Activated T-cell treated with anti-CD3 and anti-CD28 coated beads, Interleukin-2, amount 50 U/mL, for 24 hours (primary cell): Measurements from ENCODE around the gene FANCI.

Source experiments
- DNase-seq: peaks from one replicate; pipeline ENCODE4 v3.0.0-alpha.2; 2020
- H3K27ac Mint-ChIP-seq: 2 replicates; pipeline ENCODE4 v1.8.0; 2020; ENCODE audit warnings: mild to moderate bottlenecking, mixed read lengths
- H3K27me3 Mint-ChIP-seq: 2 replicates; pipeline ENCODE4 v1.8.0; 2020; ENCODE audit warnings: mixed read lengths
- H3K36me3 Mint-ChIP-seq: 2 replicates; pipeline ENCODE4 v1.8.0; 2020; ENCODE audit warnings: low read depth, mixed read lengths
- H3K4me1 Mint-ChIP-seq: 2 replicates; pipeline ENCODE4 v1.8.0; 2020; ENCODE audit warnings: low read depth, mixed read lengths
- H3K4me3 Mint-ChIP-seq: 2 replicates; pipeline ENCODE4 v1.8.0; 2020; ENCODE audit warnings: mild to moderate bottlenecking, moderate library complexity, mixed read lengths
- H3K9me3 Mint-ChIP-seq: 2 replicates; pipeline ENCODE4 v1.8.0; 2020; ENCODE audit warnings: mixed read lengths

The FANCI gene

GRCh38 chr15:89327113-89327512 lies 83.3 kb downstream of the FANCI start:
- Mint-ChIP-seq H3K36me3 (peaks cover 99% of the 10 kb centered on the region), H3K4me3 (no peak overlapping the region), H3K27me3 (no peaks in the 10 kb centered on the region), H3K4me1 (peaks cover 37% of the 10 kb centered on the region), H3K27ac (peak overlapping the region; percentile 24), H3K9me3 (no peaks in the 10 kb centered on the region)
- no peak for DNase-seq

GRCh38 chr15:89328398-89329254 lies 84.8 kb downstream of the FANCI start:
- no peak for DNase-seq
- H3K4me3 Mint-ChIP-seq, result no peak overlapping the region
- peaks cover 92% of the 10 kb centered on the region for H3K36me3 Mint-ChIP-seq
- no peaks in the 10 kb centered on the region for H3K27me3 Mint-ChIP-seq
- no peaks in the 10 kb centered on the region for H3K9me3 Mint-ChIP-seq
- peak overlapping the region; percentile 82 for H3K27ac Mint-ChIP-seq
- H3K4me1 Mint-ChIP-seq, result peaks cover 46% of the 10 kb centered on the region

- Mint-ChIP-seq H3K4me3 (peak overlapping the region; percentile 75), H3K4me1 (peaks cover 48% of the 10 kb centered on the region), H3K36me3 (peaks cover 89% of the 10 kb centered on the region), H3K27me3 (no peaks in the 10 kb centered on the region), H3K27ac (peak overlapping the region; percentile 82), H3K9me3 (no peaks in the 10 kb centered on the region)
- DNase-seq, result no peak
Measured at GRCh38 chr15:89329329-89330084, 85.7 kb downstream of the FANCI start.

DNA sequence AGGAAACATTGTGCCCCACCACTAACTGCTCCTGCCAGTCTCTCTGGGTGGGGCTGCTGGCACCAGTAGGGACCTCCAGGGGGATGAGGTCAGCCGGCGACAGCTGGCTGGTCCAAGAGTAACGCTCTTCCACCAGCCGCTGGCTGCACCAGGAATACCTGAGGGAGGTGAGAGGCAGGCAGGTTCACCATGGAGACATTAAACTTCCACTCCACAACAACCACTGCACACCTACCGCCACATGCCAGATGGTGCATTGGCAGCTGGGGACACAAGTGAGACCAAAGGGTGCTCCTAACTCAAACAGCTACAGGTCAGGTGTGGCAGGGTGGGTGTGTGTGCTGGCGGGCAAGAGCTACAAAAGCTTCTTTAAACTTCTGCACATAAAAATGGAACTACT lies 86.3 kb downstream of the FANCI start:
- H3K4me1 Mint-ChIP-seq, result peaks cover 49% of the 10 kb centered on the region
- peak overlapping the region; percentile 82 for H3K27ac Mint-ChIP-seq
- H3K9me3 Mint-ChIP-seq, result no peaks in the 10 kb centered on the region
- H3K27me3 Mint-ChIP-seq, result no peaks in the 10 kb centered on the region
- peak overlapping the region; percentile 75 for H3K4me3 Mint-ChIP-seq
- peaks cover 82% of the 10 kb centered on the region for H3K36me3 Mint-ChIP-seq
- DNase-seq, result no peak

DNA sequence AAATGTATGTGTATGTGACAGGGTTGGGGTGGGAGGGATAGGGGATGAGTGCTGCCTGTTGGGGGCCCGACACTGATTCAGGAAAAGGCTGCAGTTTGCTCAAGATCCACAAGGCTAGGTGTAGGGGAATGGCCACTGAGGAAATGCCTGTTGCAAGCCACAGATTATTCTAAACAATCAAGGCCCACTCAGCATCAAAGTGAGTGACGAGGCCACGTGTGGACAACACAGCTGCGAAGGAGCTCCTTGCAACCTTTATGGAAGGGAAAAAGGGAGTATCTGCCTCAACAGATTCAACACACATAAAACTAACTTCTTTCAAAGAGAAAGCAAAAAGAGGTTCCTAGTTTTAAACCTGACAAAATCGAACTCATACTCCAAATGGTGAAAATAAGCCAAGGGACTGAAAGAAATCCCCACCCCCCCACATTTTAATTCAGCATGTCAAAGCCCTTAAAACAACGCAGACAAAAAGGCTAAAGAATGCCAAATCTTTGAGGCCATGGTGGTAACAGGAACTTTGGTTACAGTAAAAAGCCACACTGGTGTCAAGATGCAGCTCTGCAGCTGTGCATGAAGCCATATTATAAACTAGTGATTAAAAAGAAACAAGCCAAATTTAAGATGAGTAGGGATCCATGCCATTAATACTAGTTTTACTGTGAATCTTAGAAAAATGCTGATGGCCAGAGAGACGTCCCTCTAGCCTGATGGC lies 87.3 kb downstream of the FANCI start:
- Mint-ChIP-seq H3K9me3 (no peaks in the 10 kb centered on the region), H3K27me3 (no peaks in the 10 kb centered on the region), H3K4me3 (peak overlapping the region; percentile 75), H3K4me1 (peaks cover 57% of the 10 kb centered on the region), H3K36me3 (peaks cover 73% of the 10 kb centered on the region), H3K27ac (peak overlapping the region; percentile 82)
- DNase-seq, result no peak

DNA sequence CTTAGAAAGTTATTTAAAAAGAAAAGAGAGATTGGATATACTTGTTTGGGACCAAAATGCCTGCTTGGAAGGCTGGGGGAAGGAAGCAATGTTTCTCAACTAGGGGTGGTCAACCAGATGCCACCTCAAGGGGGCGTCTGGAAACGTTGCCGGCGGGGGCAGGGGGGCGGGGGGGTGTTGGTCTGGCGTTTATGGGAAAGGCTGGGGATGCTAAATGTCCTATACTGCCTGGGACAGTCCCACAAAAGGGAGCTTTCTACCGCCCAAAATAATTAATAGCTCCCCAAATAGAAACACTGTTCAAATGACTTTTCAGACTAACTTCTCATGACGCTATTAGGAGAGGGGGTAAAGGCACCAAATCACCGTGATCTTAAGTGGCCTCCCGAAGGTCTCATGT lies 88.7 kb downstream of the FANCI start:
- no peak for DNase-seq
- Mint-ChIP-seq H3K27me3 (no peaks in the 10 kb centered on the region), H3K4me1 (peaks cover 67% of the 10 kb centered on the region), H3K36me3 (peaks cover 59% of the 10 kb centered on the region), H3K4me3 (peak overlapping the region; percentile 75), H3K27ac (peak overlapping the region; percentile 82), H3K9me3 (no peaks in the 10 kb centered on the region)

GRCh38 chr15:89333011-89333860 lies 89.5 kb downstream of the FANCI start:
- Mint-ChIP-seq H3K4me1 (peaks cover 70% of the 10 kb centered on the region), H3K4me3 (peak overlapping the region; percentile 85)

GRCh38 chr15:89333959-89334509 lies 90.3 kb downstream of the FANCI start:
- peaks cover 45% of the 10 kb centered on the region for H3K36me3 Mint-ChIP-seq
- H3K27ac Mint-ChIP-seq, result peak overlapping the region; percentile 84
- H3K9me3 Mint-ChIP-seq, result no peaks in the 10 kb centered on the region
- H3K4me3 Mint-ChIP-seq, result peak overlapping the region; percentile 85
- DNase-seq, result no peak
- no peaks in the 10 kb centered on the region for H3K27me3 Mint-ChIP-seq
- peaks cover 69% of the 10 kb centered on the region for H3K4me1 Mint-ChIP-seq

More at GRCh38 chr15:89333011-89333860, 89.5 kb downstream of the FANCI start:
- Mint-ChIP-seq H3K36me3 (peaks cover 53% of the 10 kb centered on the region), H3K27ac (peak overlapping the region; percentile 84), H3K9me3 (no peaks in the 10 kb centered on the region), H3K27me3 (no peaks in the 10 kb centered on the region)
- no peak for DNase-seq

GRCh38 chr15:89334510-89335297 lies 90.9 kb downstream of the FANCI start, which contains the start of gene POLG:
Gene POLG (minus strand): TSS chr15:89334824. CDS start chr15:89333754, 1,070 bp downstream.
- peak; percentile 100 for DNase-seq
- Mint-ChIP-seq H3K36me3 (peaks cover 38% of the 10 kb centered on the region), H3K4me1 (peaks cover 63% of the 10 kb centered on the region), H3K4me3 (peak within 1 kb of the TSS; percentile 85), H3K9me3 (no peaks in the 10 kb centered on the region), H3K27ac (peak within 1 kb of the TSS; percentile 97), H3K27me3 (no peaks in the 10 kb centered on the region)

DNA sequence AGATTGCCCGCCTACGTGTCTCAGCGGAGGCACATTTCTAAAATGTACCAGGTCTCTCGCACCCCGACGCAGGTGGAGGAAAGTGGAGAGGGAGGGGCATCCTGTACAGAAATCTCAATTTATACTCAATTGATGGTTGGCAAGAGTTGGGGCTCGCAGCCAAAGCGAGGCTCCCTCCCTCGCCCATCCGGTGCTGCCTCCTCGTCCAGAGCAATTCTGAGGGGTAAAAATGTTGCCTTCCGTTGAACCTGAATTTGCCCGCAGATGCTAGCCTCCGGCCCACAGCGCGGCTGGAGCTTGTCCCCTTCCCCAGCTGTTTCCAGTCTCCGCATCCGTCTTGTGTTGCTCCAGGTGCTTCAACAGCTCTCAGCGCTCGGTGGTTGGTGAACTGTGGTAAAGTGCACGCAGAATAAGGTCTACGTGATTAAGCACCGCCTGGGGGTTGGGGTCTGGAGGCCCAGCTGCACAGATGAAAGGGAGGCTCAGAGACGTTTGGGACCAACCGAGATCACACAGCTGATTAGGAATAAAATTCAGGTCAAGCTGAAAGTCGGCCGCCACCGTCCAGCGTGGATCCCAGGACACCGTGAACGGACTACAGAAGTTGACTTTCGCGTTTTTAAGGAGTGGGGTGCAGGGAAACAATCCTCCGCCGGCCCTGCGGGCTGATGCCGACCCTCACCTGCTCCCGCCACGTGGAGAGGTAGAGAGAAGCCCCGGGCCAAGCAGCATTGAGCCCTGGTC lies 91.7 kb downstream of the FANCI start:
- H3K4me1 Mint-ChIP-seq, result peaks cover 55% of the 10 kb centered on the region
- H3K4me3 Mint-ChIP-seq, result peak overlapping the region; percentile 80
- no peaks in the 10 kb centered on the region for H3K9me3 Mint-ChIP-seq
- H3K27me3 Mint-ChIP-seq, result no peaks in the 10 kb centered on the region
- no peak for DNase-seq
- peak overlapping the region; percentile 97 for H3K27ac Mint-ChIP-seq
- peaks cover 30% of the 10 kb centered on the region for H3K36me3 Mint-ChIP-seq

GRCh38 chr15:89338036-89338435 lies 94.3 kb downstream of the FANCI start:
- Mint-ChIP-seq H3K9me3 (no peaks in the 10 kb centered on the region), H3K4me1 (peaks cover 30% of the 10 kb centered on the region), H3K4me3 (no peak overlapping the region), H3K27ac (no peak overlapping the region), H3K36me3 (peaks cover 5% of the 10 kb centered on the region), H3K27me3 (no peaks in the 10 kb centered on the region)
- DNase-seq, result no peak

DNA sequence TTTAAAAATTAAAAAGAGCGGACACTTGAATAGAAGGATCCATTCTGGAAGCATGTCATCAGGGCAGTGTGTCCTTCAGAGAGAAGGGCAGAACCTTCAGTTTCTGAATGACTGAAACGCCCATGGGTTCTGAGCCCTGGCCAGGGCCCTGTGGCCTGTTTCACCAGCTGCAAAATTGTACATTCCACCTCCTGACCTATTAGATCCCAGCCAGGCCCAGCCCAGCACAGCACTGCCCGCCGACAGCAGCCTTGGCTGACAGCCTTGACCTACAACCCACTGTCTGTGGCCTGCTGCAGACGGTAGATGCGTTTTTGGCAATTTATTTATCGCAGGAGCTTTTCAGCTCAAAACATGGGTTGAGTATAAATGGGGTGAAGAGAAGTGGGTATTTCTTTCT lies 96.8 kb downstream of the FANCI start:
- H3K4me1 Mint-ChIP-seq, result peaks cover 20% of the 10 kb centered on the region
- no peak overlapping the region for H3K27ac Mint-ChIP-seq
- no peaks in the 10 kb centered on the region for H3K9me3 Mint-ChIP-seq
- no peak for DNase-seq
- H3K27me3 Mint-ChIP-seq, result peaks cover 4% of the 10 kb centered on the region
- no peak overlapping the region for H3K4me3 Mint-ChIP-seq
- no peaks in the 10 kb centered on the region for H3K36me3 Mint-ChIP-seq
